ENCODE measurements around the gene LGALS4. TPM values are rescaled to one million over a fixed set of nuclear protein-coding genes. Genes with fewer than 3 reads are reported as not detected.
A peak's percentile ranks its signal among the peaks of the same experiment; 100 is the strongest.
"Not testable (repeated sequence)": the region's sequence is repeated elsewhere in the genome, so short reads cannot be mapped to it uniquely, and the experiment has no call there.

The LGALS4 gene
- total RNA-seq, 1 donor from 2014 or later, result 0.32 TPM

DNA sequence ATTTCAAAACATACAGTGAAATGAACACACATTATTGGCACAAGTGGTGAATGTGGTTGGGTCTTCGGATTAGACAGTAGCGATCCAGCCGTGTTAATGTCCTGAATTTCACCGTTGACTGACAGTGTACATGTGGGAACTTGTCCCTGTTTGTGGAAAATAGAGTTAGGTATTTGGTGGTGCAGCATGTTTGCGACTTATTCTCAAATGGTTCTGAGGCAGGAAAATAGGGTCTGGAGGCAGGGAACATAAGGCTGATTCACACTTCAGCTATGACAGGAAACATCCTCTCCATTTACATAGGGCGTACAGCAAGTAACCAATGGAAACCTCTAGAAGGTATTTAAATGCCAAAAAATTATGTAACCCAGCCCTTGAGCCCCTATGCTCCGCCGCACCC, 19.6 kb downstream of the LGALS4 start:
- DNase-seq (ENCODE audit: low read depth) (no peak), FAIRE-seq (no peak)
- Histone ChIP-seq H3K27me3 (ENCODE audit: insufficient read depth, low read length) (no peaks in the 10 kb centered on the region), H4K20me1 (ENCODE audit: insufficient read depth, low read length) (no peaks in the 10 kb centered on the region), H3K9me3 (ENCODE audit: insufficient read depth, low read depth, low read length) (no peaks in the 10 kb centered on the region), H3K4me1 (ENCODE audit: insufficient read depth, low read length) (peaks cover 5% of the 10 kb centered on the region), H2AFZ (ENCODE audit: low read depth, low read length) (no peak overlapping the region), H3K4me3 (ENCODE audit: insufficient read depth, low read depth, low read length) (no peak overlapping the region), H3K27ac (ENCODE audit: low read depth, low read length) (no peak overlapping the region), H3K4me2 (ENCODE audit: low read length) (no peak overlapping the region), H3K36me3 (ENCODE audit: insufficient read depth, low read length) (no peaks in the 10 kb centered on the region), H3K79me2 (ENCODE audit: insufficient read depth, low read length) (no peaks in the 10 kb centered on the region), H3K9ac (ENCODE audit: low read length) (no peak overlapping the region)
- no peaks in the 10 kb centered on the region for H3K36me3 Mint-ChIP-seq (ENCODE audit: low read depth, unreplicated experiment)
- peaks cover 4% of the 10 kb centered on the region for H3K27me3 Mint-ChIP-seq (ENCODE audit: low read depth, unreplicated experiment)
- H3K4me1 Mint-ChIP-seq (ENCODE audit: low read depth, unreplicated experiment), result peaks cover 5% of the 10 kb centered on the region
- TF ChIP-seq CTCF (IDR thresholded peaks at IDR 0.05; ENCODE audit: insufficient read depth, low read depth, low read length), result no peak
- no peak overlapping the region for H3K4me3 Mint-ChIP-seq (ENCODE audit: unreplicated experiment)
- H3K9me3 Mint-ChIP-seq (ENCODE audit: unreplicated experiment), result no peaks in the 10 kb centered on the region
- peak overlapping the region; percentile 79 for H3K27ac Mint-ChIP-seq (ENCODE audit: unreplicated experiment)

DNA sequence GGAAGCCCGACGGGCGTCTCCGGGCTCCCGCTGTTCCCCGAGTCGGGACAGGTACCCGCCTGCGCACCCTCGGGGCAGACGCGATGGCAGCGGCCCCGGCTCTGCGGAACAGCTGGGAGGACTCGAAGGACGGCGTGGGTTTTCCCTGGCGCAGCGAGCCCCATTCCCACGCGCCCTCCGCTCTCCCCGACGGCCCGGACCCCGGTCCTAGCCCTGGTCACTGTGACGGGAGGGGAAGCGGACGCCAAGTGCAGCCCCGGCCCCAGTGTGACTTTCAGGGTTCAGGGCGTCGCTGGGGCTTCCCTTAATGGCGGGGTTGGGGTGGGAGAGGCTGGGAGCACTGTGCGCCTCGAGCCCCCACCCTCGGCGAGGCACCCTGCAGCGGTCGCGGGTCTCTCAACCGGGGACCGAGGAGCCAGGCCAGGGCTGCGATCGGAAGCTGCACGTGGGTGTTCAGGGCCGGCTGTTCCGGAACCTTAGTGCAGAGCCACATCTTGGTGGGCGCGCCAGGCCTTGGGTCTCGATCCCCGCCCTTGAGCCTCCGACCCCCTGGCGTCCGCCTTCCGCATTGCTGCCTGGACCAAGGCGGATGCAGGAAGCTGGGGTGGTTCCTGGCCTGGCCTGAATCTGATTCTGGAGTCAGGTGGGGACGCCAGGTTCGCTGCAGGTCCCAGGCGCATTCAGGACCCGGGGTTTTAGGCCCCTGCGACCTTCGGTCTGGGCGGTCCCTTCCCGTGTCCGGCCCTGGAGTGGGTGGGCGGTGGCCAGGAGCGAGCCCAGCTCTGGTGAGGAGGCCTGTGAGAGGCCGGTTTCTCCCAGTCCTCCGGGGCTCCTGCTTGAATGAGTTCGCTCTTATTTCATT, 20.3 kb downstream of the LGALS4 start:
- Mint-ChIP-seq H3K4me3 (ENCODE audit: unreplicated experiment) (no peak overlapping the region), H3K27ac (ENCODE audit: unreplicated experiment) (peak overlapping the region; percentile 79), H3K36me3 (ENCODE audit: low read depth, unreplicated experiment) (no peaks in the 10 kb centered on the region), H3K27me3 (ENCODE audit: low read depth, unreplicated experiment) (peaks cover 4% of the 10 kb centered on the region), H3K9me3 (ENCODE audit: unreplicated experiment) (no peaks in the 10 kb centered on the region), H3K4me1 (ENCODE audit: low read depth, unreplicated experiment) (peaks cover 5% of the 10 kb centered on the region)
- H3K9me3 ChIP-seq (ENCODE audit: insufficient read depth, low read depth, low read length), result no peaks in the 10 kb centered on the region
- no peak for DNase-seq (ENCODE audit: low read depth)
- TF ChIP-seq CTCF (IDR thresholded peaks at IDR 0.05; ENCODE audit: insufficient read depth, low read depth, low read length) (no peak), EZH2 (IDR thresholded peaks at IDR 0.05; ENCODE audit: insufficient read depth, low read length) (no peak)
- no peak overlapping the region for H3K4me3 ChIP-seq (ENCODE audit: insufficient read depth, low read depth, low read length)
- peak overlapping the region; percentile 33 for H3K4me2 ChIP-seq (ENCODE audit: low read length)
- H4K20me1 ChIP-seq (ENCODE audit: insufficient read depth, low read length), result no peaks in the 10 kb centered on the region
- H3K27ac ChIP-seq (ENCODE audit: low read depth, low read length), result no peak overlapping the region
- H3K79me2 ChIP-seq (ENCODE audit: insufficient read depth, low read length), result no peaks in the 10 kb centered on the region
- no peak for FAIRE-seq
- H3K36me3 ChIP-seq (ENCODE audit: insufficient read depth, low read length), result no peaks in the 10 kb centered on the region
- H3K27me3 ChIP-seq (ENCODE audit: insufficient read depth, low read length), result no peaks in the 10 kb centered on the region
- no peak overlapping the region for H3K9ac ChIP-seq (ENCODE audit: low read length)
- H3K4me1 ChIP-seq (ENCODE audit: insufficient read depth, low read length), result peaks cover 5% of the 10 kb centered on the region
- H2AFZ ChIP-seq (ENCODE audit: low read depth, low read length), result peak overlapping the region; percentile 56

- H4K20me1 ChIP-seq (ENCODE audit: insufficient read depth, low read length); H3K79me2 ChIP-seq (ENCODE audit: insufficient read depth, low read length); H3K9ac ChIP-seq (ENCODE audit: low read length); H3K27ac ChIP-seq (ENCODE audit: low read depth, low read length); H3K9me3 ChIP-seq (ENCODE audit: insufficient read depth, low read depth, low read length); H3K4me3 Mint-ChIP-seq (ENCODE audit: unreplicated experiment); H3K4me1 Mint-ChIP-seq (ENCODE audit: low read depth, unreplicated experiment); H3K4me3 ChIP-seq (ENCODE audit: insufficient read depth, low read depth, low read length); H3K27me3 ChIP-seq (ENCODE audit: insufficient read depth, low read length); H3K27me3 Mint-ChIP-seq (ENCODE audit: low read depth, unreplicated experiment); H3K36me3 ChIP-seq (ENCODE audit: insufficient read depth, low read length); H3K9me3 Mint-ChIP-seq (ENCODE audit: unreplicated experiment); H3K36me3 Mint-ChIP-seq (ENCODE audit: low read depth, unreplicated experiment); H3K4me1 ChIP-seq (ENCODE audit: insufficient read depth, low read length); H3K27ac Mint-ChIP-seq (ENCODE audit: unreplicated experiment); DNase-seq (ENCODE audit: low read depth): not testable (repeated sequence)
- H3K4me2 ChIP-seq (ENCODE audit: low read length), result peak overlapping the region; percentile 59
- FAIRE-seq, result peak; percentile 73
- H2AFZ ChIP-seq (ENCODE audit: low read depth, low read length), result peak overlapping the region; percentile 50
These were observed 21.2 kb downstream of the LGALS4 start for GRCh38 chr19:38791451-38792064.

DNA sequence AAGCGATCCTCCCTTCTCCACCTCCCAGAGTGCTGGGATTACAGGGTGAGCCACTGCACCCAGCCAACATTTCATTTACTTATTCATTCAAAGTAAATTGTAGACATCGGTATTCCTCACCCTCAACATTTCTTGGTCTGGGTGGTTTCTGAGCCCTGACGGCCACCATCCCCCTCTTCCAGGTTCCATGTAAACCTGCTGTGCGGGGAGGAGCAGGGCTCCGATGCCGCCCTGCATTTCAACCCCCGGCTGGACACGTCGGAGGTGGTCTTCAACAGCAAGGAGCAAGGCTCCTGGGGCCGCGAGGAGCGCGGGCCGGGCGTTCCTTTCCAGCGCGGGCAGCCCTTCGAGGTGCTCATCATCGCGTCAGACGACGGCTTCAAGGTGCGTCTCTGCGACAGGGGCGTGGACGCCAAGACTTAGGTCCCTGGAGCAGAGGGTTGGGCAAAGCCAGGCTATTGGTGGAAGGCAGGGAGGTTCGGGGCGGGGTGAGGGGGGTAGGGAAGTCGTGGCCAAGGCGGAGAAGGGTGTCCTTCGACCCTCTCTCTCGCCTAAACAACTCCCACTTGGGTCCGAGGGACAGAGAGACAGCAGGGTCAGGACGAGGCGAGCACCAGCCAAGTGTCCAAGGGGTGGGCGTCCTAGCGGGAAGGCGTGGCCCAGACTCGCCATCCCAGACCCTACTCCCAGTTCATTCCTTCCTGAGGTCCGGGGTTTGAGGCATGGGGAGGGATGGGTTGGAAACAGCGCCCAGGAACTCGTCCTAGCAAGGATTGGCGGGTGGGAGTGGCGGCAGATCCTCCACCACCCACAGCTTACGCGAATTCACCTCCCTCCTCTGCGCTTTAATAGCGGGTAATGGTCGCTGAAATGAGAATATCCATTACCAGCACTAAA, 22.0 kb downstream of the LGALS4 start:
- Histone ChIP-seq H2AFZ (ENCODE audit: low read depth, low read length) (peak overlapping the region; percentile 50), H3K4me2 (ENCODE audit: low read length) (peak overlapping the region; percentile 59)
- H3K9ac ChIP-seq (ENCODE audit: low read length); H3K4me3 ChIP-seq (ENCODE audit: insufficient read depth, low read depth, low read length); DNase-seq (ENCODE audit: low read depth); H3K27me3 ChIP-seq (ENCODE audit: insufficient read depth, low read length); H3K27ac Mint-ChIP-seq (ENCODE audit: unreplicated experiment); H3K4me1 Mint-ChIP-seq (ENCODE audit: low read depth, unreplicated experiment); FAIRE-seq; H3K36me3 Mint-ChIP-seq (ENCODE audit: low read depth, unreplicated experiment); H3K4me3 Mint-ChIP-seq (ENCODE audit: unreplicated experiment); H3K9me3 Mint-ChIP-seq (ENCODE audit: unreplicated experiment); H3K36me3 ChIP-seq (ENCODE audit: insufficient read depth, low read length); H3K27ac ChIP-seq (ENCODE audit: low read depth, low read length); H3K27me3 Mint-ChIP-seq (ENCODE audit: low read depth, unreplicated experiment); H3K79me2 ChIP-seq (ENCODE audit: insufficient read depth, low read length); H3K4me1 ChIP-seq (ENCODE audit: insufficient read depth, low read length); H4K20me1 ChIP-seq (ENCODE audit: insufficient read depth, low read length); H3K9me3 ChIP-seq (ENCODE audit: insufficient read depth, low read depth, low read length): not testable (repeated sequence)
